ENCODE measurements around the gene MGAT4B.
A peak's percentile ranks its signal among the peaks of the same experiment; 100 is the strongest.

Gene MGAT4B

GRCh38 chr5:179812997-179813607, 6.4 kb upstream of the MGAT4B start:
- no peaks in the 10 kb centered on the region for H3K9me3 ChIP-seq (ENCODE audit: control insufficient read depth in 5 of 5, low read length in 5 of 5)
- H3K9ac ChIP-seq (ENCODE audit: low read length in 5 of 5): no peak overlapping the region
- no peak overlapping the region for H3K27ac ChIP-seq (ENCODE audit: low read depth, low read length)
- H3K27me3 ChIP-seq (ENCODE audit: control insufficient read depth in 5 of 5, insufficient read depth in 4 of 5, low read length in 5 of 5): no peaks in the 10 kb centered on the region
- no peak overlapping the region for H3K4me3 ChIP-seq (ENCODE audit: low read depth in 1 of 5, low read length in 5 of 5)
- peaks cover 0 to 17% (median 9%) of the 10 kb centered on the region in 5 donors for H3K36me3 ChIP-seq (ENCODE audit: control insufficient read depth in 5 of 5, insufficient read depth in 5 of 5, low read length in 5 of 5)
- peaks cover 1 to 18% (median 16%) of the 10 kb centered on the region in 5 donors for H3K4me1 ChIP-seq (ENCODE audit: control insufficient read depth in 5 of 5, insufficient read depth in 5 of 5, low read length in 5 of 5)

- Histone ChIP-seq H3K9me3 (ENCODE audit: control insufficient read depth in 5 of 5, low read length in 5 of 5) (no peaks in the 10 kb centered on the region), H3K4me1 (ENCODE audit: control insufficient read depth in 5 of 5, insufficient read depth in 5 of 5, low read length in 5 of 5) (peaks cover 0 to 17% (median 8%) of the 10 kb centered on the region in 5 donors), H3K27ac (ENCODE audit: low read depth, low read length) (no peak overlapping the region), H3K9ac (ENCODE audit: low read length in 5 of 5) (no peak overlapping the region), H3K27me3 (ENCODE audit: control insufficient read depth in 5 of 5, insufficient read depth in 4 of 5, low read length in 5 of 5) (no peaks in the 10 kb centered on the region), H3K36me3 (ENCODE audit: control insufficient read depth in 5 of 5, insufficient read depth in 5 of 5, low read length in 5 of 5) (peaks cover 0 to 17% (median 9%) of the 10 kb centered on the region in 5 donors), H3K4me3 (ENCODE audit: low read depth in 1 of 5, low read length in 5 of 5) (no peak overlapping the region)
Measured at GRCh38 chr5:179812135-179812825, 5.6 kb upstream of the MGAT4B start.

- H3K27ac ChIP-seq (ENCODE audit: low read depth, low read length): peak overlapping the region; percentile 65
- peak overlapping the region in 4 of 5 donors; percentile 18 to 81 (median 74) for H3K9ac ChIP-seq (ENCODE audit: low read length in 5 of 5)
- no peaks in the 10 kb centered on the region for H3K9me3 ChIP-seq (ENCODE audit: control insufficient read depth in 5 of 5, low read length in 5 of 5)
- peaks cover 0 to 11% (median 7%) of the 10 kb centered on the region in 5 donors for H3K36me3 ChIP-seq (ENCODE audit: control insufficient read depth in 5 of 5, insufficient read depth in 5 of 5, low read length in 5 of 5)
- H3K4me1 ChIP-seq (ENCODE audit: control insufficient read depth in 5 of 5, insufficient read depth in 5 of 5, low read length in 5 of 5): peaks cover 1 to 41% (median 32%) of the 10 kb centered on the region in 5 donors
- H3K27me3 ChIP-seq (ENCODE audit: control insufficient read depth in 5 of 5, insufficient read depth in 4 of 5, low read length in 5 of 5): no peaks in the 10 kb centered on the region
- H3K4me3 ChIP-seq (ENCODE audit: low read depth in 1 of 5, low read length in 5 of 5): peak overlapping the region in 4 of 5 donors; percentile 64 to 80 (median 74)
Measured at GRCh38 chr5:179805529-179806249, 977 bp downstream of the MGAT4B start.

- Histone ChIP-seq H3K4me1 (ENCODE audit: control insufficient read depth in 5 of 5, insufficient read depth in 5 of 5, low read length in 5 of 5) (peaks cover 1 to 41% (median 32%) of the 10 kb centered on the region in 5 donors), H3K4me3 (ENCODE audit: low read depth in 1 of 5, low read length in 5 of 5) (peak overlapping the region; percentile 46 to 80 (median 71)), H3K36me3 (ENCODE audit: control insufficient read depth in 5 of 5, insufficient read depth in 5 of 5, low read length in 5 of 5) (peaks cover 0 to 13% (median 9%) of the 10 kb centered on the region in 5 donors), H3K9me3 (ENCODE audit: control insufficient read depth in 5 of 5, low read length in 5 of 5) (no peaks in the 10 kb centered on the region), H3K27ac (ENCODE audit: low read depth, low read length) (peak overlapping the region; percentile 65), H3K27me3 (ENCODE audit: control insufficient read depth in 5 of 5, insufficient read depth in 4 of 5, low read length in 5 of 5) (no peaks in the 10 kb centered on the region), H3K9ac (ENCODE audit: low read length in 5 of 5) (peak overlapping the region in 4 of 5 donors; percentile 18 to 81 (median 74))
Measured at GRCh38 chr5:179805070-179805528, 1.6 kb downstream of the MGAT4B start.

GRCh38 chr5:179804555-179804947, 2.1 kb downstream of the MGAT4B start:
- peaks cover 1 to 41% (median 32%) of the 10 kb centered on the region in 5 donors for H3K4me1 ChIP-seq (ENCODE audit: control insufficient read depth in 5 of 5, insufficient read depth in 5 of 5, low read length in 5 of 5)
- H3K9ac ChIP-seq (ENCODE audit: low read length in 5 of 5): peak overlapping the region in 3 of 5 donors; percentile 18 to 76 (median 73)
- peak overlapping the region in 4 of 5 donors; percentile 64 to 80 (median 74) for H3K4me3 ChIP-seq (ENCODE audit: low read depth in 1 of 5, low read length in 5 of 5)
- peak overlapping the region; percentile 65 for H3K27ac ChIP-seq (ENCODE audit: low read depth, low read length)
- H3K27me3 ChIP-seq (ENCODE audit: control insufficient read depth in 5 of 5, insufficient read depth in 4 of 5, low read length in 5 of 5): no peaks in the 10 kb centered on the region
- no peaks in the 10 kb centered on the region for H3K9me3 ChIP-seq (ENCODE audit: control insufficient read depth in 5 of 5, low read length in 5 of 5)
- peaks cover 0 to 18% (median 14%) of the 10 kb centered on the region in 5 donors for H3K36me3 ChIP-seq (ENCODE audit: control insufficient read depth in 5 of 5, insufficient read depth in 5 of 5, low read length in 5 of 5)

GRCh38 chr5:179803651-179804554, 2.8 kb downstream of the MGAT4B start:
- no peak overlapping the region for H3K27ac ChIP-seq (ENCODE audit: low read depth, low read length)
- peaks cover 1 to 41% (median 32%) of the 10 kb centered on the region in 5 donors for H3K4me1 ChIP-seq (ENCODE audit: control insufficient read depth in 5 of 5, insufficient read depth in 5 of 5, low read length in 5 of 5)
- H3K36me3 ChIP-seq (ENCODE audit: control insufficient read depth in 5 of 5, insufficient read depth in 5 of 5, low read length in 5 of 5): peaks cover 0 to 25% (median 21%) of the 10 kb centered on the region in 5 donors
- no peaks in the 10 kb centered on the region for H3K9me3 ChIP-seq (ENCODE audit: control insufficient read depth in 5 of 5, low read length in 5 of 5)
- no peak overlapping the region for H3K4me3 ChIP-seq (ENCODE audit: low read depth in 1 of 5, low read length in 5 of 5)
- peak overlapping the region in 2 of 5 donors; percentile 44 to 76 for H3K9ac ChIP-seq (ENCODE audit: low read length in 5 of 5)
- no peaks in the 10 kb centered on the region for H3K27me3 ChIP-seq (ENCODE audit: control insufficient read depth in 5 of 5, insufficient read depth in 4 of 5, low read length in 5 of 5)

- Histone ChIP-seq H3K9me3 (ENCODE audit: control insufficient read depth in 5 of 5, low read length in 5 of 5) (no peaks in the 10 kb centered on the region), H3K4me1 (ENCODE audit: control insufficient read depth in 5 of 5, insufficient read depth in 5 of 5, low read length in 5 of 5) (peaks cover 1 to 40% (median 32%) of the 10 kb centered on the region in 5 donors), H3K27me3 (ENCODE audit: control insufficient read depth in 5 of 5, insufficient read depth in 4 of 5, low read length in 5 of 5) (no peaks in the 10 kb centered on the region), H3K4me3 (ENCODE audit: low read depth in 1 of 5, low read length in 5 of 5) (no peak overlapping the region), H3K27ac (ENCODE audit: low read depth, low read length) (no peak overlapping the region), H3K9ac (ENCODE audit: low read length in 5 of 5) (no peak overlapping the region), H3K36me3 (ENCODE audit: control insufficient read depth in 5 of 5, insufficient read depth in 5 of 5, low read length in 5 of 5) (peaks cover 0 to 33% (median 29%) of the 10 kb centered on the region in 5 donors)
Measured at GRCh38 chr5:179802950-179803562, 3.6 kb downstream of the MGAT4B start.

- no peak overlapping the region for H3K9ac ChIP-seq (ENCODE audit: low read length in 5 of 5)
- H3K4me3 ChIP-seq (ENCODE audit: low read depth in 1 of 5, low read length in 5 of 5): no peak overlapping the region
- H3K36me3 ChIP-seq (ENCODE audit: control insufficient read depth in 5 of 5, insufficient read depth in 5 of 5, low read length in 5 of 5): peaks cover 0 to 40% (median 35%) of the 10 kb centered on the region in 5 donors
- H3K9me3 ChIP-seq (ENCODE audit: control insufficient read depth in 5 of 5, low read length in 5 of 5): no peaks in the 10 kb centered on the region
- no peaks in the 10 kb centered on the region for H3K27me3 ChIP-seq (ENCODE audit: control insufficient read depth in 5 of 5, insufficient read depth in 4 of 5, low read length in 5 of 5)
- H3K4me1 ChIP-seq (ENCODE audit: control insufficient read depth in 5 of 5, insufficient read depth in 5 of 5, low read length in 5 of 5): peaks cover 1 to 36% (median 32%) of the 10 kb centered on the region in 5 donors
- no peak overlapping the region for H3K27ac ChIP-seq (ENCODE audit: low read depth, low read length)
Measured at GRCh38 chr5:179802207-179802883, 4.3 kb downstream of the MGAT4B start.
